Ishikawa (cell line): ENCODE results near the gene USP32.
A peak's percentile ranks its signal among the peaks of the same experiment; 100 is the strongest.

Source experiments
- CEBPB ChIP-seq: IDR thresholded peaks from 2 replicates; pipeline ENCODE4 v1.6.1; 2012
- CREB1 ChIP-seq: IDR thresholded peaks from 2 replicates; pipeline ENCODE4 v1.6.1; 2012; ENCODE audit warnings: low read depth
- EGR1 ChIP-seq: IDR thresholded peaks from 2 replicates; pipeline ENCODE4 v1.6.1; 2012
- EP300 ChIP-seq: IDR thresholded peaks from 2 replicates; pipeline ENCODE4 v1.6.1; 2012; ENCODE audit warnings: borderline replicate concordance
- FOXM1 ChIP-seq: IDR thresholded peaks from 2 replicates; pipeline ENCODE4 v1.6.1; 2012; ENCODE audit warnings: low read depth, borderline replicate concordance
- NFIC ChIP-seq: IDR thresholded peaks from 2 replicates; pipeline ENCODE4 v1.6.1; 2012
- RAD21 ChIP-seq: IDR thresholded peaks from 2 replicates; pipeline ENCODE4 v1.6.1; 2012; ENCODE audit warnings: low read depth
- REST ChIP-seq: IDR thresholded peaks from 2 replicates; pipeline ENCODE4 v1.6.1; 2012; ENCODE audit warnings: low read depth, mild to moderate bottlenecking
- TAF1 ChIP-seq: IDR thresholded peaks from 2 replicates; pipeline ENCODE4 v1.6.1; 2012; ENCODE audit warnings: low read depth, mild to moderate bottlenecking
- TEAD4 ChIP-seq: IDR thresholded peaks from 2 replicates; pipeline ENCODE4 v1.6.1; 2012
- ZBTB7A ChIP-seq: IDR thresholded peaks from 2 replicates; pipeline ENCODE4 v1.6.1; 2012; ENCODE audit warnings: low read depth
- TF ChIP-seq, protein P1 (sequence below): IDR thresholded peaks from 2 replicates; pipeline ENCODE4 v1.6.1; 2012
- TF ChIP-seq, protein P2 (sequence below): IDR thresholded peaks from 2 replicates; pipeline ENCODE4 v1.6.1; 2012

GRCh38 chr17:60435244-60436167 is 43.6 kb upstream of the USP32 start:
- TF ChIP-seq NFIC: peak; percentile 75
- no peak for TF ChIP-seq EGR1
- TF ChIP-seq ZBTB7A: no peak
- TF ChIP-seq, protein P1, sequence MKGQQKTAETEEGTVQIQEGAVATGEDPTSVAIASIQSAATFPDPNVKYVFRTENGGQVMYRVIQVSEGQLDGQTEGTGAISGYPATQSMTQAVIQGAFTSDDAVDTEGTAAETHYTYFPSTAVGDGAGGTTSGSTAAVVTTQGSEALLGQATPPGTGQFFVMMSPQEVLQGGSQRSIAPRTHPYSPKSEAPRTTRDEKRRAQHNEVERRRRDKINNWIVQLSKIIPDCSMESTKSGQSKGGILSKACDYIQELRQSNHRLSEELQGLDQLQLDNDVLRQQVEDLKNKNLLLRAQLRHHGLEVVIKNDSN: no peak
- no peak for TF ChIP-seq EP300
- TF ChIP-seq FOXM1: no peak
- no peak for TF ChIP-seq TEAD4
- TF ChIP-seq, protein P2, sequence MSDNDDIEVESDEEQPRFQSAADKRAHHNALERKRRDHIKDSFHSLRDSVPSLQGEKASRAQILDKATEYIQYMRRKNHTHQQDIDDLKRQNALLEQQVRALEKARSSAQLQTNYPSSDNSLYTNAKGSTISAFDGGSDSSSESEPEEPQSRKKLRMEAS: no peak
- no peak for TF ChIP-seq CEBPB
- no peak for TF ChIP-seq REST
- no peak for TF ChIP-seq CREB1
- TF ChIP-seq TAF1: no peak
- peak; percentile 99 for TF ChIP-seq RAD21
